Duodenal mucosa (tissue), 2 donors: Measurements from ENCODE around the gene VHLL.
"Not testable (repeated sequence)": the region's sequence is repeated elsewhere in the genome, so short reads cannot be mapped to it uniquely, and the experiment has no call there.

Experiments used
- H3K27ac ChIP-seq: one replicate; pipeline ENCODE4 v1.7.0; 2013; ENCODE audit warnings: low read depth, low read length
- H3K27me3 ChIP-seq, 2 donors: one replicate each; pipeline ENCODE4 v1.7.0; 2013; ENCODE audit warnings: low read length in 2 of 2, control low read depth in 1 of 2; ENCODE audit not compliant: insufficient read depth in 2 of 2, control insufficient read depth in 1 of 2
- H3K36me3 ChIP-seq, 2 donors: one replicate each; pipeline ENCODE4 v1.7.0; 2013; ENCODE audit warnings: low read length in 2 of 2, control low read depth in 1 of 2; ENCODE audit not compliant: insufficient read depth in 2 of 2, control insufficient read depth in 1 of 2
- H3K4me1 ChIP-seq, 2 donors: one replicate each; pipeline ENCODE4 v1.7.0; 2013; ENCODE audit warnings: low read length in 2 of 2, control low read depth in 1 of 2; ENCODE audit not compliant: insufficient read depth in 2 of 2, control insufficient read depth in 1 of 2
- H3K4me3 ChIP-seq, 2 donors: one replicate each; pipeline ENCODE4 v1.7.0; 2013; ENCODE audit warnings: low read length in 2 of 2, low read depth in 1 of 2
- H3K9ac ChIP-seq, 2 donors: one replicate each; pipeline ENCODE4 v1.7.0; 2013; ENCODE audit warnings: low read length in 2 of 2, low read depth in 1 of 2
- H3K9me3 ChIP-seq, 2 donors: one replicate each; pipeline ENCODE4 v1.7.0; 2013; ENCODE audit warnings: low read length in 2 of 2, control low read depth in 1 of 2; ENCODE audit not compliant: control insufficient read depth in 1 of 2

VHLL gene

DNA sequence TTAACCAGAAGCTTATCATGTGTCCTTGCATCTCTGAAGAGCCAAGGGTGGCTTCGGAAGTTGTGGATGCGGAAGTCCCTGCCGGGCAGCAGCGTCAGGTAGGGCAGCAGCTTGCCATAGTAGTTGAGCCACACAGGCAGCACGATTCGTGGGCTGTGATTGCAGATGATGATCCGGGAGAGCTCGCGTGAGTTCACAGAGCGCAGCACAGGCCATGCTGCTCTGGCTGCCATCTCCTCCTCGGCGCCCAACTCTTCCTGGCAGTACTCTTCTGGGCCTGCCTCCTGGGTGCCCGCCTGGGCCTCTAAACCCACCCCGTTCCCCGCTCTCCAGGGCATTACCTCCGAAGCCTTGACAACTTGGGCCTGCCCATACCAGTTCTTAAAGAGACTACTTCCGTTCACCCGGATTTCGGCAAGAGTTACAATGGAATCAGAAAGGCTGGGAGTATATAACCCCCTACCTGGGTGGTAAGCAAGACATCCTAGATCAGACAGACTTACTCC is at the start of gene VHLL:
VHLL (minus strand) TSS at position 456 of the 506 bp plus-strand sequence; CDS start at position 338, 118 bp downstream.
- Histone ChIP-seq H3K27me3 (no peaks in the 10 kb centered on the region), H3K4me3 (no peak within 1 kb of the TSS), H3K9me3 (no peaks in the 10 kb centered on the region), H3K27ac (no peak within 1 kb of the TSS), H3K36me3 (peaks cover 0 to 1% of the 10 kb centered on the region in 2 donors), H3K4me1 (peaks cover 12 to 15% of the 10 kb centered on the region in 2 donors), H3K9ac (no peak within 1 kb of the TSS)

GRCh38 chr1:156347331-156347730 is 48.2 kb upstream of the VHLL start:
- Histone ChIP-seq H3K27ac (no peak overlapping the region), H3K4me3 (no peak overlapping the region), H3K4me1 (no peaks in the 10 kb centered on the region), H3K9me3 (no peaks in the 10 kb centered on the region), H3K36me3 (no peaks in the 10 kb centered on the region), H3K27me3 (no peaks in the 10 kb centered on the region), H3K9ac (no peak overlapping the region)

GRCh38 chr1:156346636-156347035 is 47.5 kb upstream of the VHLL start:
- Histone ChIP-seq H3K27me3 (no peaks in the 10 kb centered on the region), H3K36me3 (no peaks in the 10 kb centered on the region), H3K9ac (no peak overlapping the region), H3K9me3 (no peaks in the 10 kb centered on the region), H3K4me3 (no peak overlapping the region), H3K4me1 (no peaks in the 10 kb centered on the region), H3K27ac (no peak overlapping the region)

GRCh38 chr1:156346035-156346434 is 46.9 kb upstream of the VHLL start:
- not testable (repeated sequence) for H3K27ac ChIP-seq, H3K27me3 ChIP-seq, H3K4me1 ChIP-seq, H3K9ac ChIP-seq, H3K4me3 ChIP-seq, H3K9me3 ChIP-seq, H3K36me3 ChIP-seq

DNA sequence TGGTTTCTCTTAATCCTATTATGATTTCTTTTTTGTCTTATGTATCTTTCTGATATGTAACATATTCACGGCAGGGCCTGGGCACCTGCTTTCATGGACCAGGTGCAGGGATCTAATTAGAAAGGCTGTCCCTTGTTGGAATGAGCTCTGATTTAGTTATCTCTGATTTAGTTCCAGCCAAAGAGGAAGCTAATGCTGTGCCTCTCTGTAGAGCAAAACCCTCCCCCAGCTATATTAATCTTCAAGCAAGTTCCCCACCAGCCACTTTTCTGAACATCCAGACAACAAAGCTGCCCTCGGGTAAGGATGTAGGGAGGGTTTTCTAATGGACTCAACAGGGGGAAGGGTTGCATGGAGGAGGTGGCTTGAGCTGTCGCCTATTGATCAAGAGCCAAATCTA is 45.3 kb upstream of the VHLL start:
- H3K27ac ChIP-seq, result no peak overlapping the region
- H3K27me3 ChIP-seq, result no peaks in the 10 kb centered on the region
- no peaks in the 10 kb centered on the region for H3K36me3 ChIP-seq
- H3K9me3 ChIP-seq, result no peaks in the 10 kb centered on the region
- no peaks in the 10 kb centered on the region for H3K4me1 ChIP-seq
- no peak overlapping the region for H3K4me3 ChIP-seq
- H3K9ac ChIP-seq, result no peak overlapping the region

GRCh38 chr1:156342166-156342955 is 43.3 kb upstream of the VHLL start:
- Histone ChIP-seq H3K4me1 (no peaks in the 10 kb centered on the region), H3K9ac (no peak overlapping the region), H3K4me3 (no peak overlapping the region), H3K27ac (no peak overlapping the region), H3K36me3 (no peaks in the 10 kb centered on the region), H3K9me3 (no peaks in the 10 kb centered on the region), H3K27me3 (no peaks in the 10 kb centered on the region)

- H3K36me3 ChIP-seq, result peaks cover 12 to 24% of the 10 kb centered on the region in 2 donors
- H3K9ac ChIP-seq, result peak within 1 kb of the TSS; percentile 78 to 80
- H3K4me3 ChIP-seq, result peak within 1 kb of the TSS; percentile 90
- no peaks in the 10 kb centered on the region for H3K9me3 ChIP-seq
- peaks cover 11 to 16% of the 10 kb centered on the region in 2 donors for H3K4me1 ChIP-seq
- no peaks in the 10 kb centered on the region for H3K27me3 ChIP-seq
- peak within 1 kb of the TSS; percentile 77 for H3K27ac ChIP-seq
Measured at GRCh38 chr1:156338180-156338976, 39.3 kb upstream of the VHLL start, which contains the start of the genes CCT3 and TSACC. Gene CCT3, minus strand, starts transcription at chr1:156338292. Its CDS starts 108 bp downstream, at chr1:156338184. Gene TSACC, plus strand, starts transcription at chr1:156338526. Its CDS starts 1,232 bp downstream, at chr1:156339758.

DNA sequence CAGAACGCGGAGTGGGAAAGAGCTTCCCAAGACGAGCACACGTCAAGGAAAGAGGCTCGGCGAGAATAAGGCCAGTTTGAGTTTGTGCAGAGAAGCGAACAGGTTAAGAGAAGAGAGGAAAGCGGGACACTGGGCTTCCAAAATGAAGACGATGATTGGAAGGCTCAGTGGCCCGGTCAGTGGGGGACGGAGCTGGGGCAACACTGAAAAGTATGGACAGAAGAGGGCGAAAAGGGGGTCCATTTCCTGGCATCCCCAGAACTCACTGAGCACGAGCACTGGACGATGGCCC is 38.7 kb upstream of the VHLL start:
- Histone ChIP-seq H3K4me3 (peak overlapping the region; percentile 90), H3K9me3 (no peaks in the 10 kb centered on the region), H3K27ac (peak overlapping the region; percentile 45)

DNA sequence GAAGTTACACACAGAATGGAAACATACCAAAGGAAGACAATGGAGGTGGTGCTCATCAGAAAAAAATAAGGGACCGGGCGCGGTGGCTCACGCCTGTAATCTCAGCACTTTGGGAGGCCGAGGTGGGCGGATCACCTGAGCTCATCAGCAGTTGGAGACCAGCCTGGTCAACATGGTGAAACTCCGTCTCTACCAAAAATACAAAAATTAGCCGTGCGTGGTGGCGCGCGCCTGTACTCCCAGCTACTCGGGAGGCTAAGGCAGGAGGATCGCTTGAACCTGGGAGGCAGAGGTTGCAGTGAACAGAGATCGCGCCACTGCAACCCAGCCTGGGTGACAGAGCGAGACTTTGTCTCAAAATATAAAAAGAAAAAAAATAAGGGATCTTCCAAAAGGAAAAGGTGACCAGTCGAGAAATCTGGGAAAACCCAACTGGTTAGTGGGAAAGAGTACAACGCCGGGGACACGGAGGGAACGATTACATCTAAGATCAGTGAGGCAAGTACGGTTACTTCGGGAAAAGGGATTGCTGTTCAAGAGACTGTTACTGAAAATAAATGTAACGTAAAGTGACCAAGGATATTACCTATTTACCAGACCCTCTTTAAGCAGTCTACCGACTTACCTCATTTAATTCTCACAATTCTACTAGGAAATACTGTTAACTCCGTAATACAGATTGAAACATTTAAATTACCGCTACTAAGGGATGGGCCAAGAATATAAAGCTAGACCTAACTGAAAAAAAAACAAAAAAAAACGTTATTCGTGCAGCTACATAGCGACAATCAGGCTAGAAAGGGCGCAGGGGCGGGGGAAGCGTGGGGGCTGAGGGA is 38.2 kb upstream of the VHLL start:
- Histone ChIP-seq H3K27ac (no peak overlapping the region), H3K9me3 (no peaks in the 10 kb centered on the region)

More for the DNA sequence above, 38.7 kb upstream of the VHLL start:
- Histone ChIP-seq H3K4me1 (peaks cover 11 to 16% of the 10 kb centered on the region in 2 donors), H3K27me3 (no peaks in the 10 kb centered on the region), H3K9ac (peak overlapping the region; percentile 78 to 80), H3K36me3 (peaks cover 13 to 29% of the 10 kb centered on the region in 2 donors)

More for the DNA sequence above, 38.2 kb upstream of the VHLL start:
- peak overlapping the region; percentile 78 to 80 for H3K9ac ChIP-seq
- peaks cover 17 to 35% of the 10 kb centered on the region in 2 donors for H3K36me3 ChIP-seq
- no peaks in the 10 kb centered on the region for H3K27me3 ChIP-seq
- peaks cover 11 to 16% of the 10 kb centered on the region in 2 donors for H3K4me1 ChIP-seq
- peak overlapping the region; percentile 90 for H3K4me3 ChIP-seq
